ENCODE measurements around the gene PKP1.

The PKP1 gene

DNA sequence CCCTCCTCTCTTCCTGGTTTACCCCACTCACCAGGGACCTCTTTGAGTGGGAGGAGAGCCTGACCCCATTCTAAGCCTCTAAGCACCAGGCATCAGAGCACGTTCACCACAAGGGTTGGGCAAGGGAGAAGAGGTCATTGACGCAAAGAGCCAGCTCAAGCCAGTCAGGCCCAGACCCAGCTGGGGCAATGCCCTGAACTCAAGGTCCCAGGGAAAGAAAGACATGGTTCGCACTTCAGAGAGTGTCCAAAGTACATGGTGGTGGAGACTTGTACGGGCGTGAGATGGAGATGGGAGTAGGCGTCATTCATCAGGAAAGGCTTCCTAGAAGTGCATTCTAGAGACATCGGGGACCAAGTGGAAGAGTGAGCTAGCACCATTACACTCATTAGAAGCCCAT is 7.2 kb downstream of the PKP1 start:
- Histone ChIP-seq H3K9me2 (ENCODE audit: low read depth, low read length) (no peaks in the 10 kb centered on the region), H3K9me3 (ENCODE audit: low read length) (no peaks in the 10 kb centered on the region), H3K4me2 (ENCODE audit: low read length) (no peak overlapping the region), H3K79me2 (ENCODE audit: insufficient read depth, low read length) (no peaks in the 10 kb centered on the region), H3K9ac (ENCODE audit: low read length) (no peak overlapping the region), H4K20me1 (ENCODE audit: insufficient read depth, low read length) (no peaks in the 10 kb centered on the region), H3F3A (ENCODE audit: insufficient read depth, low read length) (no peaks in the 10 kb centered on the region), H3K27ac (ENCODE audit: low read depth, low read length, poor library complexity, severe bottlenecking) (no peak overlapping the region), H3K4me1 (ENCODE audit: insufficient read depth, low read length, severe bottlenecking) (no peaks in the 10 kb centered on the region), H3K36me3 (ENCODE audit: insufficient read depth, low read length) (no peaks in the 10 kb centered on the region), H3K4me3 (ENCODE audit: low read depth, low read length, poor library complexity, severe bottlenecking) (no peak overlapping the region), H2AFZ (ENCODE audit: low read length) (no peak overlapping the region), H3K27me3 (ENCODE audit: insufficient read depth, low read length) (no peaks in the 10 kb centered on the region; the same call in 1 of the 2 replicates)
- TF ChIP-seq EZH2 (IDR thresholded peaks at IDR 0.05; ENCODE audit: borderline replicate concordance, low read length) = no peak
- TF ChIP-seq, protein P1, sequence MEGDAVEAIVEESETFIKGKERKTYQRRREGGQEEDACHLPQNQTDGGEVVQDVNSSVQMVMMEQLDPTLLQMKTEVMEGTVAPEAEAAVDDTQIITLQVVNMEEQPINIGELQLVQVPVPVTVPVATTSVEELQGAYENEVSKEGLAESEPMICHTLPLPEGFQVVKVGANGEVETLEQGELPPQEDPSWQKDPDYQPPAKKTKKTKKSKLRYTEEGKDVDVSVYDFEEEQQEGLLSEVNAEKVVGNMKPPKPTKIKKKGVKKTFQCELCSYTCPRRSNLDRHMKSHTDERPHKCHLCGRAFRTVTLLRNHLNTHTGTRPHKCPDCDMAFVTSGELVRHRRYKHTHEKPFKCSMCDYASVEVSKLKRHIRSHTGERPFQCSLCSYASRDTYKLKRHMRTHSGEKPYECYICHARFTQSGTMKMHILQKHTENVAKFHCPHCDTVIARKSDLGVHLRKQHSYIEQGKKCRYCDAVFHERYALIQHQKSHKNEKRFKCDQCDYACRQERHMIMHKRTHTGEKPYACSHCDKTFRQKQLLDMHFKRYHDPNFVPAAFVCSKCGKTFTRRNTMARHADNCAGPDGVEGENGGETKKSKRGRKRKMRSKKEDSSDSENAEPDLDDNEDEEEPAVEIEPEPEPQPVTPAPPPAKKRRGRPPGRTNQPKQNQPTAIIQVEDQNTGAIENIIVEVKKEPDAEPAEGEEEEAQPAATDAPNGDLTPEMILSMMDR (IDR thresholded peaks at IDR 0.05; ENCODE audit: low read length) = no peak

DNA sequence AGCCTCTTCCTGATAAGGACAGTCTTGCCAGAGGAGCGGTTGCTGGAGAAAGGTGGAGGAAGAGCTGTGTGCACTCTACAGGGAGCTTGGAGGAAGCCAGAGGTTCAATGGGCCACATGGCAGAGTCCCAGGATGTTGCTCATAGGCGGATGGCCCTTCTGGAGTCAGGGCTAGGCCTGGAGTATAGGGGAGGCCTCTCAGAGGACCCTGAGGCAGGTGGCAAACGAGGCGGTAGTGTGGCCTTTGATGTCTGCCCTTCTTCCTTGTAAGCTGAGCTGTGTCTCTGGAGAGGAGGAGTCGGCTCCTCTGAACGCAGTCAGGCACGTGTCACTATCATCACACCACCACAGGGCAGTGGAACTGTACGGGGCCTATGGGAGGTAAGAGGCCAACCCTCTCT is 8.6 kb downstream of the PKP1 start:
- Histone ChIP-seq H3K79me2 (ENCODE audit: insufficient read depth, low read length) (no peaks in the 10 kb centered on the region), H3K36me3 (ENCODE audit: insufficient read depth, low read length) (no peaks in the 10 kb centered on the region), H3K4me2 (ENCODE audit: low read length) (no peak overlapping the region), H3K9me2 (ENCODE audit: low read depth, low read length) (no peaks in the 10 kb centered on the region), H3K27ac (ENCODE audit: low read depth, low read length, poor library complexity, severe bottlenecking) (no peak overlapping the region), H3K9me3 (ENCODE audit: low read length) (no peaks in the 10 kb centered on the region), H3K27me3 (ENCODE audit: insufficient read depth, low read length) (no peaks in the 10 kb centered on the region; the same call in 1 of the 2 replicates), H4K20me1 (ENCODE audit: insufficient read depth, low read length) (no peaks in the 10 kb centered on the region), H3F3A (ENCODE audit: insufficient read depth, low read length) (no peaks in the 10 kb centered on the region), H3K4me3 (ENCODE audit: low read depth, low read length, poor library complexity, severe bottlenecking) (no peak overlapping the region), H3K4me1 (ENCODE audit: insufficient read depth, low read length, severe bottlenecking) (no peaks in the 10 kb centered on the region), H3K9ac (ENCODE audit: low read length) (no peak overlapping the region), H2AFZ (ENCODE audit: low read length) (no peak overlapping the region)
- TF ChIP-seq EZH2 (IDR thresholded peaks at IDR 0.05; ENCODE audit: borderline replicate concordance, low read length) = no peak
- TF ChIP-seq, protein P1 (IDR thresholded peaks at IDR 0.05; ENCODE audit: low read length) = no peak

DNA sequence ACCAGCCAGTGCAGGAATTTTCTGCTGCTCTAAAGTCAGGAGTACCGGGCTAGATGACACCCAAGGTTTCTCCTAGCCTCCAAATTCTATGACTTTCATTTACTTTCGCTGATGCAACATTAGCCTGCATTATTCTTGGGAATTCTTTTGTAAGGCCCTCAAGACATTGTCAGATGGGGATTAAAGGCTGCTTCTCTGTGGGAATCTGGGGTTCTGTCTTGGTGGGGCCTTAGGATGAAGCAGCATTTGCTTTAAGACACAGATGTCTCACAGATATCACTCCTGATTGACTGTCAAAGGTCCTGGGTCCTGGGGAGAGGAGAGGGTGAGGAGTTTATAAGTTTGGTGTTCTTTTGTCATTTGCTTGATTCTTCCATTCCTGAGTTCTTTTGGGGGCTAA is 11.6 kb downstream of the PKP1 start:
- no peak overlapping the region for H3K9ac ChIP-seq (ENCODE audit: low read length)
- no peaks in the 10 kb centered on the region for H3K79me2 ChIP-seq (ENCODE audit: insufficient read depth, low read length)
- no peaks in the 10 kb centered on the region for H3K9me2 ChIP-seq (ENCODE audit: low read depth, low read length)
- no peaks in the 10 kb centered on the region for H3K4me1 ChIP-seq (ENCODE audit: insufficient read depth, low read length, severe bottlenecking)
- H2AFZ ChIP-seq (ENCODE audit: low read length) = no peak overlapping the region
- no peaks in the 10 kb centered on the region; the same call in 1 of the 2 replicates for H3K27me3 ChIP-seq (ENCODE audit: insufficient read depth, low read length)
- H3K4me2 ChIP-seq (ENCODE audit: low read length) = no peak overlapping the region
- no peaks in the 10 kb centered on the region for H3K36me3 ChIP-seq (ENCODE audit: insufficient read depth, low read length)
- H3K4me3 ChIP-seq (ENCODE audit: low read depth, low read length, poor library complexity, severe bottlenecking) = no peak overlapping the region
- TF ChIP-seq, protein P1 (IDR thresholded peaks at IDR 0.05; ENCODE audit: low read length) = no peak
- no peaks in the 10 kb centered on the region for H3K9me3 ChIP-seq (ENCODE audit: low read length)
- no peaks in the 10 kb centered on the region for H3F3A ChIP-seq (ENCODE audit: insufficient read depth, low read length)
- H4K20me1 ChIP-seq (ENCODE audit: insufficient read depth, low read length) = no peaks in the 10 kb centered on the region
- H3K27ac ChIP-seq (ENCODE audit: low read depth, low read length, poor library complexity, severe bottlenecking) = no peak overlapping the region
